SK-N-SH treated with all-trans-retinoic acid at 6 μM for 48 hours (cell line): ENCODE data around the gene ZC3H7B.

Experiments
- GLIS3 ChIP-seq: fragments of 250-450 bp; sonication (Bioruptor Pico); IDR thresholded peaks from 2 replicates; pipeline ENCODE4 v1.5.0; 2020; ENCODE audit warnings: mild to moderate bottlenecking, moderate library complexity
- ISL1 ChIP-seq: fragments of 250-450 bp; sonication (Bioruptor Pico); IDR thresholded peaks from 2 replicates; pipeline ENCODE4 v2.1.2; 2022; ENCODE audit warnings: mild to moderate bottlenecking, moderate library complexity
- PATZ1 ChIP-seq: fragments of 250-450 bp; sonication (Bioruptor Pico); IDR thresholded peaks from 2 replicates; pipeline ENCODE4 v1.8.0; 2020; ENCODE audit warnings: mild to moderate bottlenecking, moderate library complexity, borderline replicate concordance
- POU6F1 ChIP-seq: fragments of 250-450 bp; sonication (Bioruptor Pico); IDR thresholded peaks from 2 replicates; pipeline ENCODE4 v1.8.0; 2021; ENCODE audit warnings: low read depth, mild to moderate bottlenecking, moderate library complexity, borderline replicate concordance
- TCF4 ChIP-seq: fragments of 250-450 bp; sonication (Bioruptor Pico); IDR thresholded peaks from 2 replicates; pipeline ENCODE4 v1.8.0; 2021; ENCODE audit warnings: mild to moderate bottlenecking, moderate library complexity, borderline replicate concordance
- ZFP3 ChIP-seq: fragments of 250-450 bp; sonication (Bioruptor Pico); IDR thresholded peaks from 2 replicates; pipeline ENCODE4 v1.5.0; 2020; ENCODE audit warnings: mild to moderate bottlenecking, moderate library complexity
- ZFP30 ChIP-seq: fragments of 450-650 bp; formaldehyde crosslinking; IDR thresholded peaks from 2 replicates; pipeline ENCODE4 v1.5.0; 2022; ENCODE audit warnings: mild to moderate bottlenecking, moderate library complexity

GRCh38 chr22:41273128-41273527, 28.2 kb upstream of the ZC3H7B start:
- TF ChIP-seq ZFP3 (CRISPR knock-in tag) (no peak), POU6F1 (CRISPR knock-in tag) (no peak), GLIS3 (no peak), PATZ1 (CRISPR knock-in tag) (no peak), ISL1 (CRISPR knock-in tag) (no peak), ZFP30 (CRISPR knock-in tag) (no peak), TCF4 (CRISPR knock-in tag) (no peak)
